Fibroblast of lung (primary cell): ENCODE measurements around the gene PTPRS.

Experiments used
- EZH2 ChIP-seq: IDR thresholded peaks from 2 replicates; pipeline ENCODE4 v1.5.1; 2012; ENCODE audit warnings: low read length, control low read depth, mild to moderate bottlenecking; ENCODE audit errors: missing control alignments
- TF ChIP-seq, protein P1 (sequence below), 2 donors: IDR thresholded peaks in 1 of 2; conservative IDR thresholded peaks in 1 of 2; 1 replicate in 1 of 2; 2 replicates in 1 of 2; pipeline ENCODE4 v1.5.1; 2011 to 2012; ENCODE audit warnings: low read length in 2 of 2, control low read depth in 1 of 2, inconsistent platforms in 1 of 2, low read depth in 1 of 2, mild to moderate bottlenecking in 1 of 2

DNA sequence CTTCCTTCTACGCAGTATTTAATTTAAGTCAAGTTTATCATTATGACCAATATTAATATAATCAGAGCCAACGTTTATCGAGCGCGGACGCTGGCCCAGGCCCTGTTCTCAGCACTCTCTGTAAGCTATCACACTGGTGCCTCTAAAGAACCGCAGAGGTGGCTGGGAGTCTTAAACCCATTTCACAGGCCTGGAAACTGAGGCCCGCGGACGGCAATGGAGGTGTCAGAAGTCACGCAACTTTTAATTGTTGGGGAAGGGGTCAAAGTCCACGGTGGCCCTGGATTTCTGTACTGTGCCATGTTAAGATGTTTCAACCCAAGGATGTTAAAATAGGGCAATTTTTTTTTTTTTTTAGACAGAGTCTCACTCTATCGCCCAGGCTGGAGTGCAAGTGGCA is 8.8 kb downstream of the PTPRS start:
- TF ChIP-seq, protein P1, sequence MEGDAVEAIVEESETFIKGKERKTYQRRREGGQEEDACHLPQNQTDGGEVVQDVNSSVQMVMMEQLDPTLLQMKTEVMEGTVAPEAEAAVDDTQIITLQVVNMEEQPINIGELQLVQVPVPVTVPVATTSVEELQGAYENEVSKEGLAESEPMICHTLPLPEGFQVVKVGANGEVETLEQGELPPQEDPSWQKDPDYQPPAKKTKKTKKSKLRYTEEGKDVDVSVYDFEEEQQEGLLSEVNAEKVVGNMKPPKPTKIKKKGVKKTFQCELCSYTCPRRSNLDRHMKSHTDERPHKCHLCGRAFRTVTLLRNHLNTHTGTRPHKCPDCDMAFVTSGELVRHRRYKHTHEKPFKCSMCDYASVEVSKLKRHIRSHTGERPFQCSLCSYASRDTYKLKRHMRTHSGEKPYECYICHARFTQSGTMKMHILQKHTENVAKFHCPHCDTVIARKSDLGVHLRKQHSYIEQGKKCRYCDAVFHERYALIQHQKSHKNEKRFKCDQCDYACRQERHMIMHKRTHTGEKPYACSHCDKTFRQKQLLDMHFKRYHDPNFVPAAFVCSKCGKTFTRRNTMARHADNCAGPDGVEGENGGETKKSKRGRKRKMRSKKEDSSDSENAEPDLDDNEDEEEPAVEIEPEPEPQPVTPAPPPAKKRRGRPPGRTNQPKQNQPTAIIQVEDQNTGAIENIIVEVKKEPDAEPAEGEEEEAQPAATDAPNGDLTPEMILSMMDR (conservative IDR thresholded peaks at IDR 0.05 in 1 of 2, IDR thresholded peaks at IDR 0.05 in 1 of 2; ENCODE audit: low read depth in 1 of 2, low read length in 2 of 2), result no peak
- TF ChIP-seq EZH2, result no peak
